Neuronal stem cell (in vitro differentiated cells): Measurements from ENCODE around the gene ATRN.
A peak's percentile ranks its signal among the peaks of the same experiment; 100 is the strongest.
"Not testable (repeated sequence)": the region's sequence is repeated elsewhere in the genome, so short reads cannot be mapped to it uniquely, and the experiment has no call there.

ENCODE experiments used
- DNase-seq: peaks from one replicate; pipeline ENCODE4 v3.0.0-alpha.2; 2013; ENCODE audit warnings: low spot score
- H2AFZ ChIP-seq: one replicate; pipeline ENCODE4 v1.6.1; 2013; ENCODE audit warnings: mild to moderate bottlenecking, low read length, inconsistent platforms
- H2AK5ac ChIP-seq: 2 replicates; pipeline ENCODE4 v1.6.1; 2013; ENCODE audit warnings: low read depth, mild to moderate bottlenecking, inconsistent platforms, low read length, moderate library complexity, mixed read lengths
- H2BK120ac ChIP-seq: 2 replicates; pipeline ENCODE4 v1.6.1; 2013; ENCODE audit warnings: low read depth, mild to moderate bottlenecking, inconsistent platforms, low read length, moderate library complexity, mixed read lengths
- H2BK12ac ChIP-seq: one replicate; pipeline ENCODE4 v1.6.1; 2013; ENCODE audit warnings: low read length, inconsistent platforms
- H2BK15ac ChIP-seq: 2 replicates; pipeline ENCODE4 v1.6.1; 2013; ENCODE audit warnings: mild to moderate bottlenecking, low read length, inconsistent platforms, mixed read lengths
- H2BK5ac ChIP-seq: one replicate; pipeline ENCODE4 v1.6.1; 2013; ENCODE audit warnings: inconsistent platforms, mild to moderate bottlenecking, low read length, moderate library complexity
- H3K14ac ChIP-seq: one replicate; pipeline ENCODE4 v1.6.1; 2013; ENCODE audit warnings: low read length, inconsistent platforms
- H3K18ac ChIP-seq: 2 replicates; pipeline ENCODE4 v1.6.1; 2013; ENCODE audit warnings: low read length, inconsistent platforms
- H3K23ac ChIP-seq: 2 replicates; pipeline ENCODE4 v1.6.1; 2013; ENCODE audit warnings: low read depth, mild to moderate bottlenecking, mixed read lengths, low read length, inconsistent platforms; ENCODE audit not compliant: poor library complexity
- H3K27ac ChIP-seq: replicated peaks from 3 replicates; pipeline ENCODE4 v1.5.1; 2013; ENCODE audit warnings: low read length, inconsistent platforms
- H3K27me3 ChIP-seq, 3 experiments: 2 replicates each; pipeline ENCODE4 v1.6.1; 2013; ENCODE audit warnings: low read length in 3 of 3, mild to moderate bottlenecking in 2 of 3, inconsistent platforms in 1 of 3, low read depth in 1 of 3, mixed read lengths in 1 of 3, moderate library complexity in 1 of 3; ENCODE audit not compliant: control insufficient read depth in 3 of 3, insufficient read depth in 3 of 3
- H3K36me3 ChIP-seq, 2 donors: replicated peaks in 1 of 2; 2 replicates each; pipeline ENCODE4 v1.6.1; 2013; ENCODE audit warnings: low read length in 2 of 2; ENCODE audit not compliant: control insufficient read depth in 2 of 2, insufficient read depth in 2 of 2
- H3K4ac ChIP-seq: 2 replicates; pipeline ENCODE4 v1.6.1; 2013; ENCODE audit warnings: inconsistent platforms, mild to moderate bottlenecking, low read length, moderate library complexity
- H3K4me1 ChIP-seq, 2 donors: 1 replicate in 1 of 2; 2 replicates in 1 of 2; pipeline ENCODE4 v1.6.1; 2013; ENCODE audit warnings: low read length in 2 of 2, low read depth in 1 of 2; ENCODE audit not compliant: control insufficient read depth in 2 of 2, insufficient read depth in 1 of 2
- H3K4me2 ChIP-seq: one replicate; pipeline ENCODE4 v1.6.1; 2013; ENCODE audit warnings: mild to moderate bottlenecking, low read length, inconsistent platforms; ENCODE audit not compliant: insufficient read depth, poor library complexity, severe bottlenecking
- H3K4me3 ChIP-seq, 2 donors: 2 replicates each; pipeline ENCODE4 v1.5.1; 2013; ENCODE audit warnings: low read length in 2 of 2, mild to moderate bottlenecking in 2 of 2, inconsistent platforms in 1 of 2, moderate library complexity in 1 of 2
- H3K79me1 ChIP-seq: one replicate; pipeline ENCODE4 v1.6.1; 2013; ENCODE audit warnings: low read depth, mild to moderate bottlenecking, inconsistent platforms, low read length, moderate library complexity
- H3K9ac ChIP-seq: one replicate; pipeline ENCODE4 v1.6.1; 2013; ENCODE audit warnings: mild to moderate bottlenecking, low read depth, low read length, inconsistent platforms; ENCODE audit not compliant: poor library complexity
- H3K9me3 ChIP-seq, 2 donors: replicated peaks in 1 of 2; 2 replicates each; pipeline versions ENCODE3 to v1.6.1; 2013; ENCODE audit warnings: low read length in 2 of 2, mild to moderate bottlenecking in 2 of 2, inconsistent platforms in 1 of 2, low read depth in 1 of 2, mixed read lengths in 1 of 2, moderate library complexity in 1 of 2; ENCODE audit not compliant: control insufficient read depth in 2 of 2, insufficient read depth in 1 of 2
- H4K8ac ChIP-seq: one replicate; pipeline ENCODE4 v1.6.1; 2013; ENCODE audit warnings: low read depth, mild to moderate bottlenecking, inconsistent platforms, low read length, moderate library complexity
- H4K91ac ChIP-seq: one replicate; pipeline ENCODE4 v1.6.1; 2013; ENCODE audit warnings: low read length, low read depth, mild to moderate bottlenecking, inconsistent platforms; ENCODE audit not compliant: poor library complexity
- WGBS, 2 donors: extraction: QIAGEN DNeasy Blood & Tissue Kit; methylation state at CpG; one replicate each; pipeline ENCODE4 v1.1.7; 2013; ENCODE audit warnings: missing lambda C conversion rate in 2 of 2, mixed read lengths in 1 of 2; ENCODE audit not compliant: insufficient read length in 2 of 2, insufficient replicate concordance in 1 of 2; ENCODE audit errors: extremely low coverage in 2 of 2; 5-methylcytosine and 5-hydroxymethylcytosine counted together

The ATRN gene

DNA sequence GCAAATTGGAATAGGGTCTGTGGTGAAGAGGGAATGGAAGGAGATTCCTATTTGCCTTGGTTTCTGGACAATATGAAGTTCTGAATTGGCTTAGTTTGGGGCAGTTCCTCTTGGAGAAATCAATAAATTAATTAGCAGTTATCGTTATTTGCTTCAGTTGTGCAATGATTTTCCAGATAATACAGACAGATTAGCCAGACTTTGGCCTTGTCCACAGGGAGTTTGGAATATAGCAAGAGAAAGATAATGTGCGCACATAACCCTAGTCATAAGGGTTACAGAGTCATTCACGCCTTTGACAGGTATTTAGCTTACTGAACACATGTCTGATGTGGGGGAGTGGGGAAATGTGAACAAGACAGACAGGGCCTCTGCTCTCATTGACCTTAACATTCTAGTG, 1.3 kb downstream of the ATRN start:
- H2BK120ac ChIP-seq: no peak overlapping the region
- no peaks in the 10 kb centered on the region for H3K79me1 ChIP-seq
- no peak overlapping the region for H3K23ac ChIP-seq
- no peaks in the 10 kb centered on the region for H3K36me3 ChIP-seq
- no peak overlapping the region for H3K14ac ChIP-seq
- no peak overlapping the region for H3K4ac ChIP-seq
- no peak for DNase-seq
- H2AK5ac ChIP-seq: no peak overlapping the region
- H4K8ac ChIP-seq: no peak overlapping the region
- peak overlapping the region; percentile 92 for H3K4me2 ChIP-seq
- H3K9me3 ChIP-seq: no peaks in the 10 kb centered on the region
- H3K27me3 ChIP-seq: no peaks in the 10 kb centered on the region
- H2BK12ac ChIP-seq: no peak overlapping the region
- H4K91ac ChIP-seq: no peak overlapping the region
- H3K9ac ChIP-seq: no peak overlapping the region
- H2AFZ ChIP-seq: no peak overlapping the region
- no peak overlapping the region for H2BK15ac ChIP-seq
- H3K27ac ChIP-seq: no peak overlapping the region
- H3K4me3 ChIP-seq: peak overlapping the region in 1 of 2 donors; percentile 88
- no peak overlapping the region for H3K18ac ChIP-seq
- no peak overlapping the region for H2BK5ac ChIP-seq
- peaks cover 3 to 8% of the 10 kb centered on the region in 2 donors for H3K4me1 ChIP-seq
- WGBS, 2 donors: no CpG with 5 or more reads among the region's 3 CpGs

DNA sequence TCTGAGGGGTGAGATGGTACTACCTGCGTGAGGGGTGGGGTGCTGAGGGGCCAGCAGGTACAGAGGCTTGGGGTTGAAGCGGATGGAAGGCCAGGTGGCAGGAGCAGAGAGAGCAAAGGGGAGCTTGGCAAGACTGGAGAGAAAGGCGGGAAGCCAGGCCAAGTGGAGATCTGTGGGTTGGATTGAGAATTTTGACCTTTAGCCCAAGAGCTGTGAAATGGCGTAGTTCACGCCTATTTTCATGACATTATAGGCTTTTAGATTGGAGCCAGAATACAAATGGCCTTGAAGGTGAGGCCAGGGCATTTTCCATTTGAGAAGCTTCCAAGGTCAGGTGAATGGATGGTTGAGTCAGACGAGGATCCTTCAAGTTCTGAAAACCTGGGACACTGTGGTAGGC, 2.5 kb downstream of the ATRN start:
- Histone ChIP-seq H3K27ac (no peak overlapping the region), H3K36me3 (no peaks in the 10 kb centered on the region), H3K9ac (peak overlapping the region; percentile 45), H2AFZ (no peak overlapping the region), H2BK15ac (no peak overlapping the region), H3K4ac (no peak overlapping the region), H3K9me3 (no peaks in the 10 kb centered on the region), H4K8ac (no peak overlapping the region), H3K23ac (no peak overlapping the region), H2BK5ac (no peak overlapping the region), H3K4me1 (peaks cover 3 to 8% of the 10 kb centered on the region in 2 donors), H3K4me2 (no peak overlapping the region), H3K18ac (no peak overlapping the region), H2AK5ac (no peak overlapping the region), H3K14ac (no peak overlapping the region), H3K79me1 (no peaks in the 10 kb centered on the region), H4K91ac (no peak overlapping the region), H3K27me3 (no peaks in the 10 kb centered on the region), H2BK12ac (no peak overlapping the region), H2BK120ac (no peak overlapping the region), H3K4me3 (no peak overlapping the region)
- WGBS, 2 donors: no CpG with 5 or more reads among the region's 6 CpGs
- DNase-seq: no peak

DNA sequence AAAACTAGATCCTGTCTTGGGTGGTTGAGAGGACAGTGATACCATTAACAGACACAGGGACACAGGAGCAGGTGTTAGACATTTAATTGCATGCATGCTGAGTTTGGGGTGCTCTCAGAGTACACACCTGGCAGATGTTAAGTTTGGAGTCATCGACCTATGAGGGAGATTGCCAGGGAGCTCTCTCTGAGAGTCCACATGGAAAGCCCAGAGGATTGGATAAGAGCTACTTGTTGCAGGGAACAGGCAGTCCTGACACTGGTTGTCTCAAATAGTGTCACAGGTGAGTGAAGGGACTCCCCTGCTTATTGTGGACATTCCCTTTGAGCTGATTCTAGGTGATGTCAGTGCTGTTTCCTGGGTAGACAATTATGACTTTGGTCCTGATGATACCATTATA, 3.1 kb downstream of the ATRN start:
- no peak overlapping the region for H2AK5ac ChIP-seq
- H3K79me1 ChIP-seq: no peaks in the 10 kb centered on the region
- no peak overlapping the region for H3K27ac ChIP-seq
- H4K8ac ChIP-seq: no peak overlapping the region
- DNase-seq: no peak
- no peak overlapping the region for H3K4ac ChIP-seq
- no peaks in the 10 kb centered on the region for H3K9me3 ChIP-seq
- peaks cover 3 to 8% of the 10 kb centered on the region in 2 donors for H3K4me1 ChIP-seq
- no peak overlapping the region for H4K91ac ChIP-seq
- H3K4me3 ChIP-seq: no peak overlapping the region
- no peak overlapping the region for H2BK120ac ChIP-seq
- WGBS, 2 donors: no CpG with 5 or more reads among the region's 1 CpG
- no peaks in the 10 kb centered on the region for H3K36me3 ChIP-seq
- H3K4me2 ChIP-seq: no peak overlapping the region
- H2BK5ac ChIP-seq: no peak overlapping the region
- H3K23ac ChIP-seq: no peak overlapping the region
- no peak overlapping the region for H3K18ac ChIP-seq
- no peaks in the 10 kb centered on the region for H3K27me3 ChIP-seq
- H2BK12ac ChIP-seq: no peak overlapping the region
- no peak overlapping the region for H3K14ac ChIP-seq
- no peak overlapping the region for H3K9ac ChIP-seq
- no peak overlapping the region for H2AFZ ChIP-seq
- H2BK15ac ChIP-seq: no peak overlapping the region

DNA sequence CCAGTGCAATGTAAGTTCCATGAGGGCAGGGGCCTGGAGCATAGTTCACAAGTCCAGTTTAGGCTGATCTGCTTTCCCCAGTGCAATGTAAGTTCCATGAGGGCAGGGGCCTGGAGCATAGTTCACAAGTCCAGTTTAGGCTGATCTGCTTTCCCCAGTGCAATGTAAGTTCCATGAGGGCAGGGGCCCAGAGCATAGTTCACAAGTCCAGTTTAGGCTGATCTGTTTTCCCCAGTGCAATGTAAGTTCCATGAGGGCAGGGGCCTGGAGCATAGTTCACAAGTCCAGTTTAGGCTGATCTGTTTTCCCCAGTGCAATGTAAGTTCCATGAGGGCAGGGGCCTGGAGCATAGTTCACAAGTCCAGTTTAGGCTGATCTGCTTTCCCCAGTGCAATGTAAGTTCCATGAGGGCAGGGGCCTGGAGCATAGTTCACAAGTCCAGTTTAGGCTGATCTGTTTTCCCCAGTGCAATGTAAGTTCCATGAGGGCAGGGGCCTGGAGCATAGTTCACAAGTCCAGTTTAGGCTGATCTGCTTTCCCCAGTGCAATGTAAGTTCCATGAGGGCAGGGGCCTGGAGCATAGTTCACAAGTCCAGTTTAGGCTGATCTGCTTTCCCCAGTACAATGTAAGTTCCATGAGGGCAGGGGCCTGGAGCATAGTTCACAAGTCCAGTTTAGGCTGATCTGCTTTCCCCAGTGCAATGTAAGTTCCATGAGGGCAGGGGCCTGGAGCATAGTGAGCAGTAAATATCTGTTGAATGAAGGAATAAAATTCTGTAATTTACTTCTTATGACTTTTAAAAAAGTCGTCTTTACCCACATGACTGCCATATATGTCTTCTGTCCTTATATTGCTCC, 6.4 kb downstream of the ATRN start:
- H2BK12ac ChIP-seq, H3K18ac ChIP-seq, H2AFZ ChIP-seq, H3K9me3 ChIP-seq, H3K9ac ChIP-seq, H2BK120ac ChIP-seq, H2BK5ac ChIP-seq, H2AK5ac ChIP-seq, H3K4me2 ChIP-seq, H4K91ac ChIP-seq, H3K4me3 ChIP-seq, H4K8ac ChIP-seq, H3K27ac ChIP-seq, H3K4me1 ChIP-seq, H3K4ac ChIP-seq, H3K79me1 ChIP-seq, DNase-seq, H3K27me3 ChIP-seq, H3K14ac ChIP-seq, H3K23ac ChIP-seq, H2BK15ac ChIP-seq, H3K36me3 ChIP-seq: not testable (repeated sequence)
- no CpG with 5 or more reads among the region's 1 CpG for WGBS, 2 donors
